ENCODE results near the gene MRPL2. TPM values are rescaled to one million over a fixed set of nuclear protein-coding genes. Genes with fewer than 3 reads are reported as not detected.
"Not testable (repeated sequence)": the region's sequence is repeated elsewhere in the genome, so short reads cannot be mapped to it uniquely, and the experiment has no call there.

Gene MRPL2
- total RNA-seq, 1 experiment from 2014 or later: 123 TPM

- H3K4me3 ChIP-seq (replicated peaks in 1 of 2; ENCODE audit: low read depth in 1 of 2, low read length in 2 of 2); H4K20me1 ChIP-seq (ENCODE audit: insufficient read depth); H3K4me1 ChIP-seq (ENCODE audit: control insufficient read depth in 1 of 2, insufficient read depth in 2 of 2, low read length in 2 of 2); DNase-seq (ENCODE audit: low read depth, low spot score); H3K27ac ChIP-seq (ENCODE audit: low read depth, low read length); H3K9me3 ChIP-seq (ENCODE audit: control insufficient read depth in 1 of 2, insufficient read depth in 1 of 2, low read depth in 1 of 2, low read length in 2 of 2); POLR2A ChIA-PET; H3K79me2 ChIP-seq (ENCODE audit: insufficient read depth, low read length); H3K9ac ChIP-seq (ENCODE audit: low read length); ATAC-seq; H3K27me3 ChIP-seq (ENCODE audit: insufficient read depth, low read length); RAD21 ChIA-PET (ENCODE audit: low non-redundant PET in 1 of 2, low total read pairs in 2 of 2, uncharacterized antibody in 2 of 2, unreplicated experiment in 2 of 2); H3K4me2 ChIP-seq (ENCODE audit: low read length); CTCF ChIA-PET; H3K9me2 ChIP-seq (ENCODE audit: insufficient read depth); BruUV-seq (replicated peaks); H2AFZ ChIP-seq (ENCODE audit: low read depth, low read length, poor library complexity, severe bottlenecking); intact Hi-C loops (cut with micrococcal nuclease): not testable (repeated sequence)
- H3K36me3 ChIP-seq (ENCODE audit: control insufficient read depth in 1 of 2, insufficient read depth in 2 of 2, low read length in 2 of 2): peaks cover 0 to 13% of the 10 kb centered on the region in 2 experiments; a peak in 2 of 4 replicates
Measured at GRCh38 chr6:43041475-43041874, 17.8 kb downstream of the MRPL2 start.

GRCh38 chr6:43040542-43041257 lies 18.5 kb downstream of the MRPL2 start:
- peaks cover 0 to 13% of the 10 kb centered on the region in 2 experiments; a peak in 2 of 4 replicates for H3K36me3 ChIP-seq (ENCODE audit: control insufficient read depth in 1 of 2, insufficient read depth in 2 of 2, low read length in 2 of 2)
- H3K79me2 ChIP-seq (ENCODE audit: insufficient read depth, low read length): no peaks in the 10 kb centered on the region
- no peaks in the 10 kb centered on the region for H4K20me1 ChIP-seq (ENCODE audit: insufficient read depth)
- RAD21 ChIA-PET (ENCODE audit: low non-redundant PET in 1 of 2, low total read pairs in 2 of 2, uncharacterized antibody in 2 of 2, unreplicated experiment in 2 of 2): no interaction called here
- ATAC-seq: no peak
- no peak for DNase-seq (ENCODE audit: low read depth, low spot score)
- H3K27me3 ChIP-seq (ENCODE audit: insufficient read depth, low read length): no peaks in the 10 kb centered on the region
- H3K9ac ChIP-seq (ENCODE audit: low read length): no peak overlapping the region
- H3K27ac ChIP-seq (ENCODE audit: low read depth, low read length): no peak overlapping the region
- no peaks in the 10 kb centered on the region for H3K4me1 ChIP-seq (ENCODE audit: control insufficient read depth in 1 of 2, insufficient read depth in 2 of 2, low read length in 2 of 2)
- CTCF ChIA-PET: no interaction called here
- no peak overlapping the region for H3K4me3 ChIP-seq (replicated peaks in 1 of 2; ENCODE audit: low read depth in 1 of 2, low read length in 2 of 2)
- POLR2A ChIA-PET: interaction anchor here (0.7 kb wide), 1 partner anchor 13 kb away, joined by 4 read pairs; the partner anchor contains the start of gene CUL7
- no peaks in the 10 kb centered on the region for H3K9me2 ChIP-seq (ENCODE audit: insufficient read depth)
- no peaks in the 10 kb centered on the region for H3K9me3 ChIP-seq (ENCODE audit: control insufficient read depth in 1 of 2, insufficient read depth in 1 of 2, low read depth in 1 of 2, low read length in 2 of 2)
- BruUV-seq (replicated peaks): no TSS peak
- H2AFZ ChIP-seq (ENCODE audit: low read depth, low read length, poor library complexity, severe bottlenecking): no peak overlapping the region
- no peak overlapping the region for H3K4me2 ChIP-seq (ENCODE audit: low read length)
- intact Hi-C loops (cut with micrococcal nuclease): no loop called here
- TF ChIP-seq REST (IDR thresholded peaks at IDR 0.05; ENCODE audit: low read depth) (no peak), EGR1 (IDR thresholded peaks at IDR 0.05; ENCODE audit: low read depth) (no peak), JUND (IDR thresholded peaks at IDR 0.05) (no peak), EZH2 (IDR thresholded peaks at IDR 0.05) (no peak), SP1 (IDR thresholded peaks at IDR 0.05; ENCODE audit: low read depth) (no peak), MAX (IDR thresholded peaks at IDR 0.05) (no peak), POLR2AphosphoS5 (IDR thresholded peaks at IDR 0.05; ENCODE audit: low read depth, low read length) (no peak), ZNF274 (IDR thresholded peaks at IDR 0.05; ENCODE audit: low read depth, low read length) (no peak), TCF7L2 (IDR thresholded peaks at IDR 0.05; ENCODE audit: borderline replicate concordance, extremely low read depth, insufficient read depth, insufficient read length) (no peak), ZFX (IDR thresholded peaks at IDR 0.05) (no peak), CBX3 (IDR thresholded peaks at IDR 0.05; ENCODE audit: low read depth) (no peak), CEBPB (IDR thresholded peaks at IDR 0.05; ENCODE audit: low read depth) (no peak), ZBTB33 (IDR thresholded peaks at IDR 0.05; ENCODE audit: extremely low read depth, insufficient replicate concordance, low read length) (no peak), EZH2phosphoT487 (IDR thresholded peaks at IDR 0.05; ENCODE audit: borderline replicate concordance) (no peak)

Measured in HCT116 (cell line).